Endothelial cell of umbilical vein (primary cell): ENCODE measurements around the gene ERLIN1. TPM values are rescaled to one million over a fixed set of nuclear protein-coding genes. Genes with fewer than 3 reads are reported as not detected.

Experiments used
- BruUV-seq: library from RNA; stranded (reverse); fragments of 400-500 nt; replicated peaks from 2 replicates; lab custom pipeline; 2021; lab: Mats Ljungman, UMichigan
- CTCF ChIA-PET: fragments of 300-600, 350-600 bp; sonication (Branson Sonifier 250); formaldehyde crosslinking; loops from one replicate; lab custom pipeline; 2021; ENCODE audit warnings: antibody characterized with exemption, inconsistent platforms; lab: Charles Lee
- POLR2A ChIA-PET: fragments of 300-600, 350-600 bp; sonication (Branson Sonifier 250); formaldehyde crosslinking; loops from one replicate; lab custom pipeline; 2021; ENCODE audit warnings: antibody characterized with exemption, inconsistent platforms; lab: Charles Lee
- DNase-seq: peaks from one replicate; pipeline ENCODE4 v3.0.0-alpha.2; 2011; ENCODE audit warnings: low read depth, low spot score
- FAIRE-seq: peaks from 2 replicates; lab custom pipeline; 2011; peaks lifted over from hg19 to GRCh38; lab: Jason Lieb, UNC
- H2AFZ ChIP-seq: 2 replicates; pipeline ENCODE4 v1.6.0; 2012; ENCODE audit warnings: low read depth, low read length, control low read depth, inconsistent platforms
- H3K27ac ChIP-seq: 2 replicates; pipeline ENCODE4 v1.5.1; 2011; ENCODE audit warnings: low read depth, mild to moderate bottlenecking, control low read depth, low read length, moderate library complexity; ENCODE audit not compliant: insufficient read depth
- H3K27me3 ChIP-seq, 2 experiments: 2 replicates each; pipeline versions ENCODE4 v1.6.0 to v1.6.1; 2011; ENCODE audit warnings: low read length in 2 of 2, mixed read lengths in 1 of 2; ENCODE audit not compliant: control insufficient read depth in 2 of 2, insufficient read depth in 2 of 2
- H3K36me3 ChIP-seq, 2 experiments: 2 replicates in 1 of 2; 3 replicates in 1 of 2; pipeline ENCODE4 v1.5.1; 2011; ENCODE audit warnings: low read length in 2 of 2, mild to moderate bottlenecking in 1 of 2, moderate library complexity in 1 of 2; ENCODE audit not compliant: control insufficient read depth in 2 of 2, insufficient read depth in 2 of 2; ENCODE audit errors: extremely low read depth in 1 of 2
- H3K4me1 ChIP-seq: 3 replicates; pipeline ENCODE4 v1.5.1; 2011; ENCODE audit warnings: mild to moderate bottlenecking, low read length; ENCODE audit not compliant: control insufficient read depth, insufficient read depth; ENCODE audit errors: extremely low read depth
- H3K4me2 ChIP-seq: 2 replicates; pipeline ENCODE4 v1.6.1; 2011; ENCODE audit warnings: low read length, control low read depth, mixed read lengths; ENCODE audit not compliant: insufficient read depth
- H3K4me3 ChIP-seq, 3 experiments: fragments of 200-600 bp in 1 of 3; sonication (generic), shearing (Covaris generic) in 1 of 3; replicated peaks in 1 of 3; 2 replicates each; pipeline ENCODE4 v1.5.1; 2011 to 2016; ENCODE audit warnings: control low read depth in 3 of 3, low read length in 3 of 3, mild to moderate bottlenecking in 2 of 3, inconsistent platforms in 1 of 3, low read depth in 1 of 3, moderate library complexity in 1 of 3; ENCODE audit not compliant: insufficient read depth in 1 of 3
- H3K79me2 ChIP-seq: 2 replicates; pipeline ENCODE4 v1.6.0; 2012; ENCODE audit warnings: low read length, inconsistent platforms; ENCODE audit not compliant: control insufficient read depth, insufficient read depth
- H3K9ac ChIP-seq: replicated peaks from 2 replicates; pipeline ENCODE3; 2011; ENCODE audit warnings: low read length, control low read depth; ENCODE audit not compliant: insufficient read depth; ENCODE audit errors: extremely low read depth
- H3K9me1 ChIP-seq: replicated peaks from 3 replicates; pipeline ENCODE4 v1.6.0; 2011; ENCODE audit warnings: mild to moderate bottlenecking, low read length; ENCODE audit not compliant: control insufficient read depth, insufficient read depth; ENCODE audit errors: extremely low read depth
- H3K9me3 ChIP-seq: replicated peaks from 2 replicates; pipeline ENCODE4 v1.5.1; 2012; ENCODE audit warnings: low read length, inconsistent platforms; ENCODE audit not compliant: control insufficient read depth, insufficient read depth
- H4K20me1 ChIP-seq: replicated peaks from 2 replicates; pipeline ENCODE3; 2011; ENCODE audit warnings: mild to moderate bottlenecking, low read length; ENCODE audit not compliant: control insufficient read depth, insufficient read depth; ENCODE audit errors: extremely low read depth
- CTCF ChIP-seq, 2 donors: IDR thresholded peaks; 1 replicate in 1 of 2; 2 replicates in 1 of 2; pipeline ENCODE4 v1.5.1; 2011; ENCODE audit warnings: low read length in 2 of 2, mild to moderate bottlenecking in 2 of 2, moderate library complexity in 2 of 2, control low read depth in 1 of 2, inconsistent platforms in 1 of 2, low read depth in 1 of 2; ENCODE audit not compliant: insufficient read depth in 1 of 2; ENCODE audit errors: extremely low read depth in 1 of 2
- EZH2 ChIP-seq: IDR thresholded peaks from 2 replicates; pipeline ENCODE4 v1.6.1; 2012; ENCODE audit warnings: borderline replicate concordance, low read depth, mild to moderate bottlenecking, moderate library complexity, low read length, inconsistent platforms; ENCODE audit not compliant: severe bottlenecking
- FOS ChIP-seq: IDR thresholded peaks from 2 replicates; pipeline ENCODE4 v1.6.1; 2011; ENCODE audit warnings: mild to moderate bottlenecking, low read length, moderate library complexity, borderline replicate concordance; ENCODE audit not compliant: insufficient read depth
- GATA2 ChIP-seq: IDR thresholded peaks from 2 replicates; pipeline ENCODE4 v1.7.0; 2011; ENCODE audit warnings: low read depth, mild to moderate bottlenecking, moderate library complexity, mixed read lengths, low read length; ENCODE audit not compliant: insufficient read length, insufficient read depth
- JUN ChIP-seq: IDR thresholded peaks from 2 replicates; pipeline ENCODE4 v1.6.1; 2011; ENCODE audit warnings: borderline replicate concordance, low read depth; ENCODE audit not compliant: insufficient read length, insufficient read depth
- MAX ChIP-seq: IDR thresholded peaks from 2 replicates; pipeline ENCODE4 v1.6.1; 2011; ENCODE audit not compliant: insufficient read depth, insufficient read length
- MYC ChIP-seq: IDR thresholded peaks from one replicate; pipeline ENCODE4 v1.6.1; 2011; ENCODE audit warnings: mild to moderate bottlenecking, low read depth, low read length
- POLR2A ChIP-seq: IDR thresholded peaks from 2 replicates; pipeline ENCODE4 v1.6.1; 2012; ENCODE audit warnings: low read depth, mild to moderate bottlenecking, control low read depth, low read length
- POLR2AphosphoS5 ChIP-seq: IDR thresholded peaks from 2 replicates; pipeline ENCODE4 v1.6.1; 2012; ENCODE audit warnings: low read depth, mild to moderate bottlenecking, control low read depth, low read length, moderate library complexity; ENCODE audit not compliant: insufficient read depth
- dilution Hi-C: fragments of 300-500 bp; cut with MboI; formaldehyde crosslinking; loops from one replicate; pipeline ENCODE4 v1.15.0; 2019; ENCODE audit warnings: low sequenced_read_pairs; ENCODE audit not compliant: extremely low pct_ligation_motif_present
- intact Hi-C: fragments of 100-400 bp; cut with micrococcal nuclease; formaldehyde crosslinking; loops from one replicate; pipeline ENCODE4 v1.10.0; 2022
- polyA plus RNA-seq, 4 experiments: library from polyadenylated mRNA; depleted of rRNA in 3 of 4; stranded (reverse) in 3 of 4; unstranded in 1 of 4; fragments of >200 nt; gene quantifications; 2 replicates each; pipeline versions ENCODE4 v1.2.1 to v1.2.3, GENCODE V29; 2011 to 2012; ENCODE audit warnings: missing spikeins in 1 of 4
- total RNA-seq: library from RNA; stranded (reverse); gene quantifications from 2 replicates; pipeline ENCODE4 v1.2.3, GENCODE V29; 2021

The ERLIN1 gene
- total and polyA plus RNA-seq, 2 donors (not counting 3 experiments of a cell fraction or from before 2014, with no cell fraction given): 30.7 to 51.0 TPM

- Histone ChIP-seq H3K9me1 (no peaks in the 10 kb centered on the region), H3K27me3 (peaks cover 6 to 14% of the 10 kb centered on the region in 2 experiments), H4K20me1 (no peaks in the 10 kb centered on the region), H2AFZ (no peak overlapping the region), H3K27ac (no peak overlapping the region), H3K79me2 (no peaks in the 10 kb centered on the region), H3K4me3 (no peak overlapping the region), H3K9ac (no peak overlapping the region), H3K36me3 (no peaks in the 10 kb centered on the region), H3K4me1 (no peaks in the 10 kb centered on the region), H3K4me2 (no peak overlapping the region), H3K9me3 (no peaks in the 10 kb centered on the region)
- no peak for FAIRE-seq
- ChIA-PET POLR2A (interaction anchor here (0.6 kb wide), 1 partner anchor 26 kb away, joined by 3 read pairs; no protein-coding TSS in a partner anchor), CTCF (no interaction called here)
- dilution Hi-C loops (no loop called here), intact Hi-C loops (no loop called here)
- DNase-seq: no peak
- no TSS peak for BruUV-seq
- TF ChIP-seq EZH2 (no peak), POLR2AphosphoS5 (no peak), JUN (no peak), FOS (no peak), MAX (no peak), POLR2A (no peak), GATA2 (no peak)
Measured at GRCh38 chr10:100132427-100132826, 53.4 kb downstream of the ERLIN1 start.

GRCh38 chr10:100131571-100131970 lies 54.3 kb downstream of the ERLIN1 start:
- no peaks in the 10 kb centered on the region for H3K4me1 ChIP-seq
- no peak overlapping the region for H3K4me2 ChIP-seq
- H3K9me1 ChIP-seq: no peaks in the 10 kb centered on the region
- H3K79me2 ChIP-seq: no peaks in the 10 kb centered on the region
- H3K27ac ChIP-seq: no peak overlapping the region
- H3K27me3 ChIP-seq: peaks cover 6 to 14% of the 10 kb centered on the region in 2 experiments
- H3K9ac ChIP-seq: no peak overlapping the region
- CTCF ChIA-PET: no interaction called here
- TF ChIP-seq MAX (no peak), POLR2AphosphoS5 (no peak), FOS (no peak), CTCF (IDR thresholded peaks at IDR 0.05; ENCODE audit: extremely low read depth in 1 of 2, insufficient read depth in 1 of 2, low read depth in 1 of 2, low read length in 2 of 2) (no peak), GATA2 (no peak), POLR2A (no peak), EZH2 (no peak), JUN (no peak), MYC (no peak)
- H4K20me1 ChIP-seq: no peaks in the 10 kb centered on the region
- H3K4me3 ChIP-seq: no peak overlapping the region
- H2AFZ ChIP-seq: no peak overlapping the region
- no peak for DNase-seq
- intact Hi-C loops (no loop called here), dilution Hi-C loops (no loop called here)
- FAIRE-seq: no peak
- no peaks in the 10 kb centered on the region for H3K9me3 ChIP-seq
- H3K36me3 ChIP-seq: no peaks in the 10 kb centered on the region
- POLR2A ChIA-PET: no interaction called here
- BruUV-seq: no TSS peak
